K562 (cell line): Measurements from ENCODE around the gene ARL6IP4. TPM values are rescaled to one million over a fixed set of nuclear protein-coding genes. Genes with fewer than 3 reads are reported as not detected.

Source experiments
- CHD2 ChIP-seq: IDR thresholded peaks from 2 replicates; pipeline ENCODE4 v1.6.1; 2011; ENCODE audit warnings: low read depth, low read length
- ETS2 ChIP-seq: IDR thresholded peaks from 2 replicates; pipeline ENCODE4 v1.6.1; 2016; ENCODE audit warnings: borderline replicate concordance, missing genetic modification characterization, mild to moderate bottlenecking, moderate library complexity, missing compliant biosample characterization; ENCODE audit not compliant: poor library complexity, severe bottlenecking
- FOXK1 ChIP-seq: sonication (generic); formaldehyde crosslinking; IDR thresholded peaks from 2 replicates; pipeline ENCODE4 v1.8.0; 2022; ENCODE audit warnings: missing genetic modification reagents, mild to moderate bottlenecking, borderline replicate concordance
- NFRKB ChIP-seq: fragments of 450-650 bp; IDR thresholded peaks from 2 replicates; pipeline ENCODE4 v1.6.1; 2016; ENCODE audit warnings: low read depth
- POLR2AphosphoS5 ChIP-seq: IDR thresholded peaks from 2 replicates; pipeline ENCODE4 v1.6.1; 2011; ENCODE audit warnings: mild to moderate bottlenecking, low read depth, low read length, moderate library complexity; ENCODE audit not compliant: control insufficient read depth, insufficient read depth
- RBM22 ChIP-seq: fragments of 200-400 bp; formaldehyde crosslinking; IDR thresholded peaks from 2 replicates; pipeline ENCODE4 v1.6.1; 2018; ENCODE audit warnings: low read length, low read depth; ENCODE audit not compliant: poor library complexity, severe bottlenecking
- RNF2 ChIP-seq: sonication (generic); IDR thresholded peaks from 2 replicates; pipeline ENCODE4 v1.6.1; 2016
- SMAD1 ChIP-seq: fragments of 150-350 bp; IDR thresholded peaks from 2 replicates; pipeline ENCODE4 v1.6.1; 2014; ENCODE audit warnings: low read length, low read depth; ENCODE audit not compliant: partially characterized antibody
- SMARCA5 ChIP-seq: fragments of 450-650 bp; IDR thresholded peaks from 2 replicates; pipeline ENCODE4 v1.6.1; 2016
- TAF9B ChIP-seq: fragments of 450-650 bp; IDR thresholded peaks from 2 replicates; pipeline ENCODE4 v1.6.1; 2018; ENCODE audit warnings: mild to moderate bottlenecking; ENCODE audit not compliant: partially characterized antibody
- ZKSCAN8 ChIP-seq: fragments of 200-800 bp; sonication (Bioruptor generic); IDR thresholded peaks from 2 replicates; pipeline ENCODE4 v1.6.1; 2016; ENCODE audit warnings: missing genetic modification characterization, missing compliant biosample characterization
- ZNF24 ChIP-seq: fragments of 450-650 bp; IDR thresholded peaks from 2 replicates; pipeline ENCODE4 v1.6.1; 2016
- ZSCAN32 ChIP-seq: fragments of 450-650 bp; formaldehyde crosslinking; IDR thresholded peaks from 2 replicates; pipeline ENCODE4 v1.4.0; 2020; ENCODE audit warnings: mild to moderate bottlenecking, moderate library complexity
- polyA plus RNA-seq, 8 experiments: library from polyadenylated mRNA; depleted of rRNA in 4 of 8; stranded (reverse) in 5 of 8; unstranded in 3 of 8; fragments of >200 nt; fragmentation: Nextera tagmentation in 2 of 8; fragmentation: Illumina TruSeq in 1 of 8; extraction: Ambion mirVana in 2 of 8; extraction: Trizol in 1 of 8; gene quantifications; 2 replicates each; pipeline versions ENCODE4 v1.2.1 to v1.2.3, GENCODE V29; 2011 to 2014; ENCODE audit warnings: inconsistent platforms in 1 of 8, missing spikeins in 1 of 8
- total RNA-seq, 7 experiments: library from RNA; depleted of rRNA in 6 of 7; stranded (reverse); fragments of >200 nt in 6 of 7; fragmentation: Illumina TruSeq in 2 of 7; extraction: Trizol in 2 of 7; gene quantifications; 2 replicates each; pipeline versions ENCODE4 v1.2.1 to v1.2.3, GENCODE V29; 2011 to 2021; ENCODE audit warnings: low replicate concordance in 1 of 7
- TF ChIP-seq, protein P1 (sequence below): fragments of 450-650 bp; IDR thresholded peaks from 2 replicates; pipeline ENCODE4 v1.7.0; 2016; ENCODE audit warnings: borderline replicate concordance
- TF ChIP-seq, protein P2 (sequence below): IDR thresholded peaks from 2 replicates; pipeline ENCODE4 v1.6.1; 2014; ENCODE audit warnings: antibody characterized with exemption
- TF ChIP-seq, protein P3 (sequence below), 2 experiments: fragments of 450-650 bp in 1 of 2; sonication (generic) in 1 of 2; formaldehyde crosslinking in 1 of 2; IDR thresholded peaks in 1 of 2; conservative IDR thresholded peaks in 1 of 2; 2 replicates each; pipeline versions ENCODE4 v1.6.1 to v1.8.1; 2016 to 2023; ENCODE audit warnings: mild to moderate bottlenecking in 2 of 2, moderate library complexity in 2 of 2, inconsistent platforms in 1 of 2, missing genetic modification reagents in 1 of 2
- TF ChIP-seq, protein P4 (sequence below), 2 experiments: fragments of 450-650 bp; conservative IDR thresholded peaks; 2 replicates each; pipeline ENCODE4 v1.6.1; 2017; ENCODE audit warnings: mild to moderate bottlenecking in 2 of 2, moderate library complexity in 2 of 2
- TF ChIP-seq, protein P5 (sequence below): fragments of 450-650 bp; IDR thresholded peaks from 2 replicates; pipeline ENCODE4 v1.6.1; 2016; ENCODE audit warnings: borderline replicate concordance

Gene ARL6IP4
- total and polyA plus RNA-seq, 9 of the 15 experiments (the other 6 are each of a cell fraction or from before 2014, with no cell fraction given), result 2.4 to 255 (median 151) TPM

DNA sequence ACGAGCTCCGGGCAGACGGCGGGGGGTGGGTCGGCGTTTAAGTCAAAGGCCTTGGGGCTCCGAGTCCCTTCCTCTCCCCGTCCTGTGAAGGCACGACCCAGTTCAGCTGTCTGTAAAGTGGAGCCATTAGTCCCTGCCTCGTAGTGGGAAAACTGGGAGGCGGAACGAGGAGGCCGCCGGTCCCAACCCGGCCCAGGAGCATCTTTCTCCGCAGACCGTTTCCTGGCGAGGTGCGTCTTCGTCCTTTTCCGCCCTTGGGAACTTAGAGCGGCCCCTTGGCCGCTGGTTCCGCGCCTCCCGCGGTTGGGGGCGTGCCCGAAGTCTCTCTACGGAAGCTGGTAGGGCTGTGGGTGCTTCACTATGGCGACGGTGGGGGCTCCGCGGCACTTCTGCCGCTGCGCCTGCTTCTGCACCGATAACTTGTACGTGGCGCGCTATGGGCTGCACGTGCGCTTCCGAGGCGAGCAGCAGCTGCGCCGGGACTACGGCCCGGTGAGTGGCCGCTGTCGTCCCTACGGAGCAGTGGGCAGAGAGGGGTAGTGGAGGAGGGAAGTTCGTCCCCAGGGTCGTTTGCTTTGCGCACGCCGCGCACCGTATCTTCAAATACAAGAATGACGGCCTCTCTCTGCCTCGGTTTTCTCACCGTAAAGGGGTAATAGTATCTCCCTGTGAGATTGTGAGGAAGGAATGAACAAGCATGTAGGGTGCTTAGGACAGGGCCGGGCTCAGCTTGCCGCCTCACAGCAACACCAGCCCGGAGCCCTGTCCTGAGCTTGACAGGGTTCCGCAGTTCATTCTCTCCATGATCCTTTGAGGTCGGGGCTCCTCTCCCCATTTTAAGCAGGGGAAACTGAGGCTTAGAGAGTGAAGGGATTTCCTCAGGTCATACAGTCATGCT lies 5.3 kb upstream of the ARL6IP4 start, which contains the start of gene OGFOD2 (continued):
- TF ChIP-seq, protein P1, sequence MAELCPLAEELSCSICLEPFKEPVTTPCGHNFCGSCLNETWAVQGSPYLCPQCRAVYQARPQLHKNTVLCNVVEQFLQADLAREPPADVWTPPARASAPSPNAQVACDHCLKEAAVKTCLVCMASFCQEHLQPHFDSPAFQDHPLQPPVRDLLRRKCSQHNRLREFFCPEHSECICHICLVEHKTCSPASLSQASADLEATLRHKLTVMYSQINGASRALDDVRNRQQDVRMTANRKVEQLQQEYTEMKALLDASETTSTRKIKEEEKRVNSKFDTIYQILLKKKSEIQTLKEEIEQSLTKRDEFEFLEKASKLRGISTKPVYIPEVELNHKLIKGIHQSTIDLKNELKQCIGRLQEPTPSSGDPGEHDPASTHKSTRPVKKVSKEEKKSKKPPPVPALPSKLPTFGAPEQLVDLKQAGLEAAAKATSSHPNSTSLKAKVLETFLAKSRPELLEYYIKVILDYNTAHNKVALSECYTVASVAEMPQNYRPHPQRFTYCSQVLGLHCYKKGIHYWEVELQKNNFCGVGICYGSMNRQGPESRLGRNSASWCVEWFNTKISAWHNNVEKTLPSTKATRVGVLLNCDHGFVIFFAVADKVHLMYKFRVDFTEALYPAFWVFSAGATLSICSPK, result 0 out of 2 replicates have a peak, but pooled peaks have one; percentile 74
- TF ChIP-seq, protein P2, sequence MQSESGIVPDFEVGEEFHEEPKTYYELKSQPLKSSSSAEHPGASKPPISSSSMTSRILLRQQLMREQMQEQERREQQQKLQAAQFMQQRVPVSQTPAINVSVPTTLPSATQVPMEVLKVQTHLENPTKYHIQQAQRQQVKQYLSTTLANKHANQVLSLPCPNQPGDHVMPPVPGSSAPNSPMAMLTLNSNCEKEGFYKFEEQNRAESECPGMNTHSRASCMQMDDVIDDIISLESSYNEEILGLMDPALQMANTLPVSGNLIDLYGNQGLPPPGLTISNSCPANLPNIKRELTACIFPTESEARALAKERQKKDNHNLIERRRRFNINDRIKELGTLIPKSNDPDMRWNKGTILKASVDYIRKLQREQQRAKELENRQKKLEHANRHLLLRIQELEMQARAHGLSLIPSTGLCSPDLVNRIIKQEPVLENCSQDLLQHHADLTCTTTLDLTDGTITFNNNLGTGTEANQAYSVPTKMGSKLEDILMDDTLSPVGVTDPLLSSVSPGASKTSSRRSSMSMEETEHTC, result 0 out of 2 replicates have a peak, but pooled peaks have one; percentile 11
- peak; percentile 85 for TF ChIP-seq NFRKB
- TF ChIP-seq ZNF24, result 0 out of 2 replicates have a peak, but pooled peaks have one; percentile 41
- TF ChIP-seq SMAD1, result peak; percentile 31
- TF ChIP-seq, protein P3, sequence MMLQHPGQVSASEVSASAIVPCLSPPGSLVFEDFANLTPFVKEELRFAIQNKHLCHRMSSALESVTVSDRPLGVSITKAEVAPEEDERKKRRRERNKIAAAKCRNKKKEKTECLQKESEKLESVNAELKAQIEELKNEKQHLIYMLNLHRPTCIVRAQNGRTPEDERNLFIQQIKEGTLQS (IDR thresholded peaks at IDR 0.05), result no peak
- TF ChIP-seq, protein P3 (CRISPR knock-in tag; conservative IDR thresholded peaks at IDR 0.05), result 0 out of 2 replicates have a peak, but pooled peaks have one; percentile 41
- TF ChIP-seq ETS2 (tag), result no peak
- TF ChIP-seq, protein P4, sequence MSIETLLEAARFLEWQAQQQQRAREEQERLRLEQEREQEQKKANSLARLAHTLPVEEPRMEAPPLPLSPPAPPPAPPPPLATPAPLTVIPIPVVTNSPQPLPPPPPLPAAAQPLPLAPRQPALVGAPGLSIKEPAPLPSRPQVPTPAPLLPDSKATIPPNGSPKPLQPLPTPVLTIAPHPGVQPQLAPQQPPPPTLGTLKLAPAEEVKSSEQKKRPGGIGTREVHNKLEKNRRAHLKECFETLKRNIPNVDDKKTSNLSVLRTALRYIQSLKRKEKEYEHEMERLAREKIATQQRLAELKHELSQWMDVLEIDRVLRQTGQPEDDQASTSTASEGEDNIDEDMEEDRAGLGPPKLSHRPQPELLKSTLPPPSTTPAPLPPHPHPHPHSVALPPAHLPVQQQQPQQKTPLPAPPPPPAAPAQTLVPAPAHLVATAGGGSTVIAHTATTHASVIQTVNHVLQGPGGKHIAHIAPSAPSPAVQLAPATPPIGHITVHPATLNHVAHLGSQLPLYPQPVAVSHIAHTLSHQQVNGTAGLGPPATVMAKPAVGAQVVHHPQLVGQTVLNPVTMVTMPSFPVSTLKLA (conservative IDR thresholded peaks at IDR 0.05), result peak; percentile 85 to 95
- TF ChIP-seq TAF9B, result peak; percentile 75
- 0 out of 2 replicates have a peak, but pooled peaks have one; percentile 14 for TF ChIP-seq CHD2
- no peak for TF ChIP-seq RNF2
- peak; percentile 84 for TF ChIP-seq RBM22
- TF ChIP-seq ZSCAN32 (CRISPR knock-in tag), result no peak
- TF ChIP-seq, protein P5, sequence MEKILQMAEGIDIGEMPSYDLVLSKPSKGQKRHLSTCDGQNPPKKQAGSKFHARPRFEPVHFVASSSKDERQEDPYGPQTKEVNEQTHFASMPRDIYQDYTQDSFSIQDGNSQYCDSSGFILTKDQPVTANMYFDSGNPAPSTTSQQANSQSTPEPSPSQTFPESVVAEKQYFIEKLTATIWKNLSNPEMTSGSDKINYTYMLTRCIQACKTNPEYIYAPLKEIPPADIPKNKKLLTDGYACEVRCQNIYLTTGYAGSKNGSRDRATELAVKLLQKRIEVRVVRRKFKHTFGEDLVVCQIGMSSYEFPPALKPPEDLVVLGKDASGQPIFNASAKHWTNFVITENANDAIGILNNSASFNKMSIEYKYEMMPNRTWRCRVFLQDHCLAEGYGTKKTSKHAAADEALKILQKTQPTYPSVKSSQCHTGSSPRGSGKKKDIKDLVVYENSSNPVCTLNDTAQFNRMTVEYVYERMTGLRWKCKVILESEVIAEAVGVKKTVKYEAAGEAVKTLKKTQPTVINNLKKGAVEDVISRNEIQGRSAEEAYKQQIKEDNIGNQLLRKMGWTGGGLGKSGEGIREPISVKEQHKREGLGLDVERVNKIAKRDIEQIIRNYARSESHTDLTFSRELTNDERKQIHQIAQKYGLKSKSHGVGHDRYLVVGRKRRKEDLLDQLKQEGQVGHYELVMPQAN, result peak; percentile 94
- TF ChIP-seq SMARCA5, result no peak
- peak; percentile 79 for TF ChIP-seq POLR2AphosphoS5
- TF ChIP-seq FOXK1 (CRISPR knock-in tag), result 0 out of 2 replicates have a peak, but pooled peaks have one; percentile 17
- 0 out of 2 replicates have a peak, but pooled peaks have one; percentile 61 for TF ChIP-seq ZKSCAN8 (CRISPR knock-in tag)
